AG08395 (cell line): ENCODE data around the gene YPEL2.

ENCODE experiments used
- DNase-seq: peaks from one replicate; pipeline ENCODE4 v3.0.0; 2012; ENCODE audit warnings: mixed read lengths, low spot score

YPEL2 gene

DNA sequence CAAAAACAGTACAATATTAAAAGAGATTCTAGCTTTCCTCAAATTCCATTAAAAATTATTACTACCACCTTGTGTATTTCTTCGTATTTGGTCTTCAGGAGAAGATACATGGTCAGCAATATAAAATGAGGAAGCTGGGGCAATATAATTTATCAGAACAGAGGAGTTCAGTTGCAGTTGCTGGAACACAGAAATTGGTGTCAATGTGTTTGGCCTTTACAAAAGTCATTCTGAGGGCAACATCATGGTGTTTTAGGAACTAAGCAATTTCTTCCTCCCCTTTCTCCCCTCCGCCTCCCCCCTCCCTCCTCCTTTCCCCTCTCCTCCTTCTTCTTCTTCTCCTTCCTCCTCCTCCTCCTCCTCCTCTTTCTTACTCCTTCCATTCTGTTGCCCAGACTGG lies 102.1 kb downstream of the YPEL2 start:
- no peak for DNase-seq

DNA sequence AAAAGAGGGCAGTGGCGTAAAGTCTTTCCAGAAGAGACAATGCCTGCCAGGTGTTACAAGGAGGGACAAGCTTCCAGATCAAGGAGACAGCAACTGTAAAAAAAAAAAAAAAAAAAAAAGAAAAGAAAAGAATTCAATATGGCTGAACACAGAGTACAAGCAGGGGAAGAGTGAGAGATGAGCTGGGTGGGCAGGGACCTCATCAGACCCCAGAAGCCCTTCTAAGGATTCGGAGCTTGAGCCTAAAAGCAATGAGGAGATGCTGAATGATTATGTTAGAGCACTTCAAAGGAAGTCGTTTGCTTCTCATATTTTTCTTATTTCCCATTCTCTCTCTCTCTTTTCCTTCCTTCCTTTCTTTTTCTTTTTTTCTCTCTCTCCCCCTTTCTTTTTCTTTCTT lies 103.0 kb downstream of the YPEL2 start:
- DNase-seq: no peak

DNA sequence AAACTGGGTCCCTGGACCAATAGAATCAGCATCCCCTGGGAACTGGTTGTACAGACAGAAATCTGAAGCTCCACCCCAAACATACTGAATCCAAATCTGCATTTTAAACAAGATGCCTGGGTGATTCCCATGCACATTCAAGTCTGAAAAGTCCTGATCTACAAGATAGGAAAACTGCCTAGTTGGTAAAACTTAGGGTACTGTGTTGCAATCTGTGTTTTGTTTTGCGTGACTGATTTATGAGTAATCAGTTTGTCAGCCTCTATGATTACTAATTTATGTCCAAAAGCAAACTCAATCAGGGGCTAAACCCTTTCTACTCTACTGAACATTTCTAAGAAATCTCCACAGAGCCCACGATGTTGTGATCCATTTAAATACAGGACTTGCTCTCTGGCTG lies 103.8 kb downstream of the YPEL2 start:
- peak; percentile 31 for DNase-seq

DNA sequence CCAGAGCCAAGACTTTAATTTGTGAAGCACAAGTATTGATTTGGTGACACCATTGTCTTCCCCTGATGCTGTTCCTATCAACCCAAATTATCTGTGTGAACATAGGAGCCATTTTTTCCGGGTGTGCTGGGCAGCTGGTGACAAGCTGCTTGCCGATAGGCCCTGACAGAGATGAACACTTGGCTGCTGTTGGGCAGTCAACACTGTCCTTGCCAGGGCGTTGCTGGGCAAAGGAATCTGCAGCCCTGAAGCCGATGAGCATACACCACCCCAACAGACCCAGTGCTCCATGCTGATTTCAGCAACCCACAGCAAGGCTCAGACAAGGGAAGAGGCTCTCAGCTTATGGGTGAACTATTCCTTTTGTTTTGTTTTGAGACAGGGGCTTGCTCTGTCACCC lies 105.4 kb downstream of the YPEL2 start:
- no peak for DNase-seq

DNA sequence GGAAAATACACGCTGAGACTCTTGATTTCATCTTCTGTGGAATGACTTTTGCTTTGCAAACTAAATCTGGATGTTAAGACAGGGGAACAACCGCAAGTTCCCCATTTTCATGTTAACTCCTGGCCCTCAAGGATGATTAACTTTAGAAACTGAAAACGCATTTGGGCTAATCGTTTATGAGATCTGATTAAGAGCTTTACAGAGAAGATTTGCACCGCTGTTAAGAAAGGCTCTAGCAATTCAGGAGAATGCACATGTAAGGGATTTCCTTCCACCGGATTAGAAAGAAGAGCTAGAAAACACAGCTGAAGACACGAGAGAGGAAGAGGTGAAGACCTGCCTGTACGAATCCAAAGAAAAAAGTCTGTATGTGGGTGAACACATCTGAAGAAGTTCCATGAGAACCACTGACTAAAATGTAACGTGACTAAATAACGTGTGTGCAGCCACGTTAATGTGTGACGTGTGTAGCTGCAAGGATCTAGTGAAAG lies 106.4 kb downstream of the YPEL2 start:
- DNase-seq: no peak

DNA sequence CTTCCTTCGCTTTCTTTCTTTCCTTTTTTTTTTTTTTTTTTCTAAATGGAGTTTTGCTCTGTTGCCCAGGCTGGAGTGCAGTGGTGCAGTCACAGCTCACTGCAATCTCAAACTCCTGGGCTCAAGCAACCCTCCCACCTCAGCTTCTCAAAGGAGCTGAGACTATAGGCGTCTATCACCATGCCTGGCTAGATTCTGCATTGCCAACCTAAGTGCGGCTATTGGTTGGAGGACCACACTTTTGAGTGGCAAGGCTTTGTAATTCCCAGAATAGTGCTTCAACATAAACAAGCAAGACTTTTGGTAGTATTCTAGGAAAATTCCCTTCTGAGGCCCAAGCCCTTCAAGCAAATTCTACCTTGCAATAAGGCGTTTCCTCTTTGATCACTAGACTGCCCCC lies 107.8 kb downstream of the YPEL2 start:
- no peak for DNase-seq

DNA sequence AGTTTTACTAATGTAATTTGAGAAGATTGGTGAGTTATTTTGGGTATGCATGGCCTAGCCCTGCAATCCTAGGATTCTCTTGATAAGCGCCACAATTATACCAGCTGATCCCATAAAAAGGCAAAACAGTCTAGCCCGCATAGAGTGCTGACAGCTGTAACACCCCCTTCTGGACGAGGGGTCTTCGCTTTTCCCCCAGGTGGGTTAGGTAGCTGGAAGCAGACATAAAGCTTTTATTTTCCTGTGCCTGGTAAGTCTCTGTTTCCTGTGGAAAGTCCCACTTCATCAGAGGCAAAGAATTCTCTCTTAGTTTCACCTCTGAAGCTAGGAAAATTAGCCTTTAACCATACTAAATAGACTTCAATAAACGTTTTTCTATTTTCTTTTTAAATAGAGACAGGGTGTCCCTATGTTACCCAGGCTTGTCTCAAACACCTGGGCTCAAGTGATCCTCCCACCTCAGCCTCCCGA lies 108.3 kb downstream of the YPEL2 start:
- DNase-seq: no peak

DNA sequence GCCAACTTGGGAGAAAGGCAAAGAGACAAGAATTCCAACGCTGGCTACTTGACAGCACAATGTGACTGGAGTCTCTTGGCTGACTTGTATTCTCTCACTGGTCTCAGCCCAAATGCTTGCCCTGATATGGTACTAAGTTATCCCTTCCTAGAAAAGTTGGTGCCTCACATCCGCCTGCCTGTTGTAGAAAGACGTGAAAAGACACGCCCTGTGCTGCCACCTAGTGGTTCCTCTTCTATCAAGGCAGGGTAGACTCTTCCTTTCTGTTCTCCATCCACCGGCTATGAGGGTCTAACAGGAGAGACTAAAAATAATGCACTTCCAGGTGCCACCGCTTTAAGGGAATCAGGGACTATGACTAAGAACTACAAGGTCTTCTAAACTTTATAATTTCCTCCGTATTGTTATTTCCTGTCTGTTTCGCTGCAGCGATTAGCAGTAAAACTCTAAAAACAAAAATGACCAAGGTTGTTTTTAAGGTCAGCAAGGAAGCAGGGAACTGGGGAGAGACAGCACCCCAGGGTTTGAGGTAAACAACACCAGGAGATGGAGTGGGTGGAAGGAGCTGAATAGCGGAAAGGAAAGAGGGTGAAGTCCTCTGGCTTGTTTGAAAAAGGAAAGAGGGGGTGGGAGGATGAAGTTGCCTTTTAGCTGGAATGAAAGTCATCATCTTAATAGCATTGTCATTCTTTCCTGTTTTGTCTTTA lies 109.5 kb downstream of the YPEL2 start:
- peak; percentile 90 for DNase-seq

DNA sequence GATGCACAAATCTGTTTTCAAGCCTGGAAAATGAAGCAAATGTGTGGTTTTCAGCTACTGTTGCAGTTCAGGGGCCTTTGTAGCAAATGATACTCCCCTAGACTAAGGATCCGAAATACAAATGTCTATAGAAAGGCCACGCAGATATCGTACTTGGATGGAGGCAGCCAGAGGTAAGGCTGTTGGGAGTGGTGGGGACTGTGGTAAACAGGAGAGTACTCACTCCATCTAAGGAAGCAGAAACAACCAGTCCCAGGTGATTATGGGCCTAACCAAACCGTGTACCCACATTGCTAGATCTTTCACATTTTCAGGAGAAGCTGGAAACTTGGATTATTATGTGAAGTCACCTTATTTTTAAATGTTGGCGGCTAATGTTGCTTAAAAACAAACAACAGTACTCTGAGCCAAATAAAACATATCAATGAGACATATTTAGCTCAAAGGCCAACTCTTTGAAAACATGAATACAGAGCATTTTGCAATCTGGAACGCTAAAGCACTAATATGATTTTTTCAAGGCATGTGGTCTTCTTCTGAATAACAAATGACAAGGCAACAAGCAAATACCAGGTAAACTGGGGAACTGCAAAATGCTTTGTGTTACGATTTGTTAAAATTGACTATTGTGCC lies 110.1 kb downstream of the YPEL2 start:
- DNase-seq: no peak

DNA sequence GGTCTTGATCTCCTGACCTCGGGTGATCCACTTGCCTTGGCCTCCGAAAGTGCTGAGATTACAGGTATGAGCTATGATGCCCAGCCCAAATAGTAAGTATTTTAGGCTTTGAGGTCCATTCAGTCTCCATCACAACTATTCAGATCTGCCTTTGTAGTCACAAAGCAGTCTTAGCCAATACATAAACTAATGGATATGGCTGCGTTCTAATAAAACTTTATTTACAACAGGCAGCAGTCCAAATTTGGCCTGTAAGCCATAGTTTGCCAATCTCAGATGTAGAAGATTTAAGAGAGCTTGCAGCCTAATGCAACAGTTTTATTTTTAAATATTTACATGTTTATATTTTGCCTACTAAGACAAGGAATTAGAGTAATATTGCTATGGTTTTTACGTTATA lies 111.7 kb downstream of the YPEL2 start:
- DNase-seq: no peak
